Thyroid gland (tissue), 4 donors: ENCODE results near the gene AFG3L2.

Experiments used
- POLR2A ChIP-seq, 2 donors: fragments of 450-650 bp; IDR thresholded peaks; one replicate each; pipeline ENCODE4 v1.6.1; 2017; ENCODE audit warnings: antibody characterized with exemption in 2 of 2, mild to moderate bottlenecking in 2 of 2, moderate library complexity in 1 of 2
- TF ChIP-seq, protein P1 (sequence below), 6 experiments: fragments of 200-600 bp in 3 of 6; fragments of 450-650 bp in 3 of 6; sonication (generic) in 3 of 6; IDR thresholded peaks; one replicate each; pipeline ENCODE4 v1.5.1; 2016 to 2019; ENCODE audit warnings: antibody characterized with exemption in 6 of 6, mild to moderate bottlenecking in 2 of 6, inconsistent platforms in 1 of 6, moderate library complexity in 1 of 6

DNA sequence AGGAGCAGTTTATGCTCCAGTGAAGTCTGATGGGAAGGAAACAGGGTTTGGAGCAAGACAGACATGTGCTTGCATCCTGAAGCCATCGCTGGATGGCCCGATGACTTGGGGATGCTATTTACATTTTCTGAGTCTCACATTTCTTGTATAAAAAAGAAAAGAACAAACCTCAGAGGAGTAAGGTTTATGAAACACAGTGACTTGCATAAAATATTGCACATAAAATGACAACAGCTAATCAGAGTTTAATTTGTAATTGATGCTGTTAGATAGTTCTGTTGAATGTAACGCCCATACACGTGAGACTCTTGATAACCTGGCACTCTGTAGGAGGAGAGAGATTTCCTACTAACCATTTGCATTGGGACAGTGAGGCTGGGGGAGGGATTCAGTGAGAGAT is 47.2 kb upstream of the AFG3L2 start:
- TF ChIP-seq, protein P1, sequence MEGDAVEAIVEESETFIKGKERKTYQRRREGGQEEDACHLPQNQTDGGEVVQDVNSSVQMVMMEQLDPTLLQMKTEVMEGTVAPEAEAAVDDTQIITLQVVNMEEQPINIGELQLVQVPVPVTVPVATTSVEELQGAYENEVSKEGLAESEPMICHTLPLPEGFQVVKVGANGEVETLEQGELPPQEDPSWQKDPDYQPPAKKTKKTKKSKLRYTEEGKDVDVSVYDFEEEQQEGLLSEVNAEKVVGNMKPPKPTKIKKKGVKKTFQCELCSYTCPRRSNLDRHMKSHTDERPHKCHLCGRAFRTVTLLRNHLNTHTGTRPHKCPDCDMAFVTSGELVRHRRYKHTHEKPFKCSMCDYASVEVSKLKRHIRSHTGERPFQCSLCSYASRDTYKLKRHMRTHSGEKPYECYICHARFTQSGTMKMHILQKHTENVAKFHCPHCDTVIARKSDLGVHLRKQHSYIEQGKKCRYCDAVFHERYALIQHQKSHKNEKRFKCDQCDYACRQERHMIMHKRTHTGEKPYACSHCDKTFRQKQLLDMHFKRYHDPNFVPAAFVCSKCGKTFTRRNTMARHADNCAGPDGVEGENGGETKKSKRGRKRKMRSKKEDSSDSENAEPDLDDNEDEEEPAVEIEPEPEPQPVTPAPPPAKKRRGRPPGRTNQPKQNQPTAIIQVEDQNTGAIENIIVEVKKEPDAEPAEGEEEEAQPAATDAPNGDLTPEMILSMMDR (IDR thresholded peaks at IDR 0.05), result no peak
- TF ChIP-seq POLR2A (IDR thresholded peaks at IDR 0.05), result no peak
